Hepatocyte (in vitro differentiated cells): Measurements from ENCODE around the gene GHR.

Experiments used
- CTCF ChIP-seq: fragments of 200-600 bp; sonication (generic); IDR thresholded peaks from 2 replicates; pipeline ENCODE4 v1.5.1; 2016; ENCODE audit warnings: antibody characterized with exemption, mild to moderate bottlenecking; ENCODE audit not compliant: poor library complexity
- EZH2 ChIP-seq: fragments of 200-600 bp; sonication (generic); IDR thresholded peaks from 2 replicates; pipeline ENCODE4 v1.6.1; 2016; ENCODE audit warnings: antibody characterized with exemption, mild to moderate bottlenecking, borderline replicate concordance

- TF ChIP-seq CTCF (no peak), EZH2 (no peak)
Observed at GRCh38 chr5:42507451-42508097, 84.3 kb downstream of the GHR start.
